Renal cortical epithelial cell (primary cell): Measurements from ENCODE around the gene SOX10. TPM values are rescaled to one million over a fixed set of nuclear protein-coding genes. Genes with fewer than 3 reads are reported as not detected.

ENCODE experiments used
- DNase-seq: peaks from one replicate; pipeline ENCODE4 v3.0.0-alpha.2; 2011; ENCODE audit warnings: low read depth
- total RNA-seq: library from RNA; depleted of rRNA; stranded (reverse); fragments of >200 nt; gene quantifications from 2 replicates; pipeline ENCODE4 v1.2.3, GENCODE V29; 2014

SOX10 gene
- total RNA-seq, 1 donor from 2014 or later, result not detected

DNA sequence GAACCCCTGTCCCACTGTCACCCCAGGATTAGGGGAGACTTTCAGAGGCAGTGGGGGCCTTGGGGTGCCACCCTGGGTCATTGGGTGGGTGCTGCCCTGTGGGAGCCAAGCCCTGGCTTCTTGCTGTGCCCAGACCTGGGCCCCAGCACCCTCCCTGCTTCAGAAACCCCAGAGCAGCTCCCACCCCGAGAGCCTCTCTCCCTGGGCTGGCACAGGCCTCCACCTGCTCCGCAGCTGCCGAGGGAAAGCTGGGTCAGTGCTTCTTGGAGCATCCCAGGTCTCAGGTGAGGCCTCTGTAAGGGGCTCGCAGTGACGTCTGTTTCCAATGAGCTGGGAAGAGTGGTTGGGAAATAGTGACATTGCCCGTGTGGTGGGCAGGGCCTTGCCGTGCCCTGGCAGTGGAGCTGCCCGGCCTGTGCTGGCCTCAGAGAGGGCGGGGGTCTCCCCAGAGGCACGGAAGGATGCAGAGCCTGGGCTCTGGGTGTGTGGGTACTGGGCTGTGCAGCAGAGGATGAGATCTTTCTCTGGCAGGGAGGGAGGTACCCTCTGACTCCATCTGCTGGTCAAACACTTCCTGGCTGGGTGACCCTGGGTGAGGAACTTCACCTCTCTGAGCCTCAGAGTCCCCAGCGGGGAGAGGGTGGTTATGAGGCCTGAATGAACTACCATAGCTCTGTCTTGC is 53.9 kb downstream of the SOX10 start:
- no peak for DNase-seq

DNA sequence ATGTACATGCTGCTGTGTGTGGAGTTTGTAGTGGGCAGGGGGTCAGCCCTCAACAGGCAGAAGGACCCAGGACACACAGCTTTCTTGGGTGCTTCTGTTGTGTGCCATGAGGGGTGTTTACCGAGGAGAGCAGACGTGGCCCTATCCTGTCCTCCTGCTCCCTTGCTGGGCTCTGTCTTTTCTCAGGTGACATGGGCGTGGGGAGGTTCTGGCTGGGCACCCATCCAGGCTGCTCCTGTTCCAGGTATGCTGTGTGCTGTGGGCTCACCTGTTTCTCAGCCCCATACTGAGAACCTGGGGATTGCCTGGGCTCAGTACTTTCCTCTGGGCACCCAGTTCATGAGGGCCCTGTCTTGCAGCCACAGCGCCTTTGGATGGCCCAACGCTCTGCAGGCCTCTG is 55.0 kb downstream of the SOX10 start:
- no peak for DNase-seq

DNA sequence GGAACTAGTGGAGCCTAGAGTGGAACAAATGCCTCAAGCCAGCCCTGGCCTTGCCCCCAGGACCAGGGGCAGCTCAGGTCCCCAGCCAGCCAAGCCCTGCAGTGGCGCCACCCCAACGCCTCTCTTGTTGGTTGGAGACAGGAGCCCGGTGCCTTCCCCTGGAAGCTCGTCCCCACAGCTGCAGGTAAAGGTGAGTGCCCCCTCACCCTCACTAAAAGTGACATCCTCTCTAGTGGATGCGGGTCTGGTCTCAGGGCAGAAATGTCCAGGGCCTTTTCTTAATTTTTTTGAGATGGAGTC is 56.8 kb downstream of the SOX10 start:
- DNase-seq, result no peak

DNA sequence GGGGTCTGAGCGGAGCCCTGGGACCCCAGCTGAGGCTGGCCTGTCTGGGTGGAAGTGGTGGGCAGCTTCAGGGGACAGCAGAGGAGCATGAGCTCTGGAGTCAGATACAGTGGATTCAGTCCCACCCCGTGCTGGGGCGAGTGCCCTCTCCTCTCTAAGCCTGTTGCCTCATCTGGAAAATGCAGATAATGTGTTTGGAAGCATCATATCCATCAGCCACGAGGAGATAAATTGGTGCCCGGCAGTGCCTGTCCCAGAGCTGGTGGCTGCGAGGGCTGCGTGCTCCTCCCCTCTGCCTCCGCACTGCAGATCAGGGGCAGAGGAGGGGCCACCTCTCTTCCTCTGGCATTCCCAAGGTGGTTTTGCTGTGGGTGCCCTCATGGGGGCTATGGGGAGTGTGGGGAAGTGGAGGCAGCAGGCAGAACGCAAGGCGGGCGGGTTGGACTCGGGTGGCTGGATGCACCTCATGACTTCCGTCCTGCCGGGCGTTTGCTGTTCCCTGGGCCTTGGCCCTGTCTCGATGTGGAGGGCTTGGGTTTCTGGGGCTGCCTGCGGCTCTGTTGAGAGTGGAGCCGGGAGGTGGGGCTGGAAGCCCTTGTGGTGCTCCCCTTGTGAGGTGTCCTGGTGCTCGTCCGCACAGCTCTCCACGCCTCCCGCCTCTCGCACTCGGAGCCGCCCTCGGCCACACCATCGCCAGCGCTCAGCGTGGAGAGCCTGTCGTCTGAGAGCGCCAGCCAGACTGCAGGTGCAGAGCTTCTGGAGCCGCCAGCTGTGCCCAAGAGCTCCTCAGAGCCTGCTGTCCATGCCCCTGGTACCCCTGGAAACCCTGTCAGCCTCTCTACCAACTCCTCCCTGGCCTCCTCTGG is 57.4 kb downstream of the SOX10 start:
- no peak for DNase-seq

DNA sequence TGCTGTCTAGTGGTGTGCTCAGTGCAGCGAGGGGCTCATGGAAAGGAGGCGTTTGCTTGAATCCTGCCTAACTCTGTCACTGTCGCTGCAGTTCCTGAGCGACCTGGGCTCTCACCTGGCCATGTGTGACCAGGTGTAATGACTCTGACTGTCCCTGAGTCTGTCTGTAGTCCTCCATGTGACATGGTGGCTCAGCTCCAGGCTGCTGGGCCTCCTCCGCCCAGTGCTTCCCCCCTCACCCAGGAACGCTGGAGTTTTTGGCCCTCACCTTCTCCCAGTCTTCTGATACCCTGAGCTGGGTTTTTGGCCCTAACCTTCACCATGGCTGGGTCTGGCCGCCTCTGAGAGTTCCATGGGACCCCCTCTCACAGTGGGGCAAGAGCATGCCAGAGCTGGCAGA is 58.0 kb downstream of the SOX10 start:
- no peak for DNase-seq

DNA sequence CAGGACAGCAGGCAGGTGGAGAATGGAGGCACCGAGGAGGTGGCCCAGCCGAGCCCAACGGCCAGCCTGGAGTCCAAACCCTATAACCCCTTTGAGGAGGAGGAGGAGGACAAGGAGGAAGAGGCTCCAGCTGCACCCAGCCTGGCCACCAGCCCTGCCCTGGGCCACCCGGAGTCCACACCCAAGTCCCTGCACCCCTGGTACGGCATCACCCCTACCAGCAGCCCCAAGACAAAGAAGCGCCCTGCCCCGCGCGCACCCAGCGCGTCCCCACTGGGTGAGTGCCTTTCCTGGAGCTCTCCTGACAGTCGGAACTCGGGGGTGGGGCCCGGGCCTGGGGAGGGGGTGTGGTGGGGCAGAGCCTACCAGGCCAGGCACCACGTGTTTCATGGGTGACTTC is 58.6 kb downstream of the SOX10 start:
- DNase-seq, result no peak

DNA sequence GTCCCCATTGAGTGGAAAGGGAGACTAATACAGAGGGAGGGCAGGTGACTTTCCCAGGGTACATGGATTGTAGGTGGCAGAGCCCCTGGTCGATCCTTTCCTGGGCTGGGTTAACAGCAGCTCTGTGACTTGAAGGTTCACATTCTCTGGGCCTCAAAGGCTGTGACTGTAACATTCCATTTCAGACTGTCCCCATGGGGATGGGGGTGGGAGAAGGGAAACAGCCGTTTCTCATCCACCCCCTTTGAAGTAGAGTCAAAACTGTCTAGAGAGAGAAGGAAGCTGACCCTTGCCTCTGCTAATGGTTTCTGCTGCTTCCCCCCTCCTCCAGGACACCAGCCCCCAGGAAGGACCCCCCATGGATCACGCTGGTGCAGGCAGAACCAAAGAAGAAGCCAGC is 59.0 kb downstream of the SOX10 start:
- no peak for DNase-seq

DNA sequence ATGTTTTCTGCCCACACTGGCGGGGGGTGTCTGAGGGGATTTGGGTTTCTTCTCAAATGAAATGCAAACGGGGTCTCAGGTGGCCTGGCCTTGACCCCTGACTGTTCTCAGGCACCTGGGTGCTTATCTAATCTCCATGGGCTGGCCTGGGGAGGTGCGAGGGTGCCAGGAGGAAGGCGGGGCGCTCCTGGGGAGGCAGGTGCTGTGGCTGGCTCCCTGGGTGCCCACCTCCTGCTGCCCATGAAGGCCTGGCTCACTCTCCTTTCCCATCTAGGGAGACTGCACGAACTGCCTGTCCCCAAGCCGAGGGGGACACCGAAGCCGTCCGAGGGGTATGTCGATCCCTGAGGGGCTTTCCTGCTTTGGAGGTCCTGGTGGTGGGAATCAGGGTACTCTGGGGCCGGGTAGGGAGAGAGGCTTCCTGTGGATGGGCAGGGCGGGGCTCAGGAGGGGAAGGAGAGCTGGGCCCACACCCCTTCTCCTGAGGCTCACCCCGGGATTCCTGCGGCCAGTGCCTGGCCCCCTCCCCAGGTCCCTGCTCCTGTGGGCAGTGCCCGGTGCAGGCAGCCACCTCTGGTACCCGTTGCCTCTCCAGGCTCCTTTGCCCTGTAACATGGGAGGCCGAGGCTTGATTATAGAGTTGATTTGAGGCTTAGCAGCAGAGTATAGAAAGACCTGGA is 59.8 kb downstream of the SOX10 start:
- no peak for DNase-seq

DNA sequence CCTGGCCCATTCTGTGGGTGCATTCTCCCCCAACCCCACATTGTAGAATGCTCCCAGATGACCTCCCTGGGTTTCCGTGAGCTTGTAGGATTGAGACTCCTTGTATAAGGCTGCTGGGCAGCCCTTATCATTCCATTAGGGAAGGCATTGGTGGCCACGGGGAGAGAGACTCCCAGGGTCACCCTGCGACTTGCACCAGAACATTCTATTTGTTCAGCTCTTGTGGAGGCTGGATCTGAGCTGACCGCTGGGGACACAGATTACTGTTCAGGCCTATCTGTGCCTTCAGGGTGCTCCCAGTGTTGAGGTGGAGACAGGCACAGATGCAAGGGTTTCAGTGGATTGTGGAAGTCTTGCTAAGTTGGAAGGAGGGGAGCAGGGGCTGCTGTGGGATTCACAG is 60.4 kb downstream of the SOX10 start:
- no peak for DNase-seq

Other genes with a start within 250 kb of the SOX10 start
- gene GCAT, start 176.6 kb downstream of the SOX10 start, total RNA-seq, result 9.9 and 24.7 TPM in 2 replicates
- gene GALR3, start 161.2 kb downstream of the SOX10 start, total RNA-seq, result 0.35 TPM in 1 of 2 replicates, not detected in the other
- gene ANKRD54, start 140.2 kb downstream of the SOX10 start, total RNA-seq, result 32.8 and 45.7 TPM in 2 replicates
- 278 and 409 TPM in 2 replicates for gene EIF3L, start 135.1 kb downstream of the SOX10 start, total RNA-seq
- gene MICALL1, start 78.3 kb downstream of the SOX10 start, total RNA-seq, result 35.9 and 65.0 TPM in 2 replicates
- 0.05 TPM in 1 of 2 replicates, not detected in the other for gene C22orf23, start 31.0 kb downstream of the SOX10 start, total RNA-seq
- gene POLR2F, start 30.9 kb downstream of the SOX10 start, total RNA-seq, result 14.2 and 37.9 TPM in 2 replicates
- gene PICK1, start 72.8 kb upstream of the SOX10 start, total RNA-seq, result 46.9 and 52.0 TPM in 2 replicates
- gene SLC16A8, start 99.6 kb upstream of the SOX10 start, total RNA-seq, result not detected in 2 replicates
- 0.85 and 1.9 TPM in 2 replicates for gene BAIAP2L2, start 126.1 kb upstream of the SOX10 start, total RNA-seq
- gene PLA2G6, start 197.3 kb upstream of the SOX10 start, total RNA-seq, result 5.2 and 25.0 TPM in 2 replicates
- gene MAFF, start 217.4 kb upstream of the SOX10 start, total RNA-seq, result 18.1 and 34.2 TPM in 2 replicates